ENCODE data around the gene NQO1.

Gene NQO1

GRCh38 chr16:69748694-69749345 lies 22.5 kb upstream of the NQO1 start:
- TF ChIP-seq ZFX (IDR thresholded peaks at IDR 0.05) (no peak), CTCF (conservative IDR thresholded peaks at IDR 0.05) (no peak)
- no peak overlapping the region for H3K27ac ChIP-seq

GRCh38 chr16:69747115-69747514 lies 20.8 kb upstream of the NQO1 start:
- no peak overlapping the region for H3K27ac ChIP-seq
- TF ChIP-seq CTCF (conservative IDR thresholded peaks at IDR 0.05) (no peak), ZFX (IDR thresholded peaks at IDR 0.05) (no peak)

GRCh38 chr16:69745959-69746358 lies 19.6 kb upstream of the NQO1 start:
- H3K27ac ChIP-seq: no peak overlapping the region
- TF ChIP-seq CTCF (conservative IDR thresholded peaks at IDR 0.05) (no peak), ZFX (IDR thresholded peaks at IDR 0.05) (no peak)

GRCh38 chr16:69745232-69745612 lies 18.9 kb upstream of the NQO1 start:
- H3K27ac ChIP-seq: no peak overlapping the region
- TF ChIP-seq ZFX (IDR thresholded peaks at IDR 0.05): no peak
- no peak for TF ChIP-seq CTCF (conservative IDR thresholded peaks at IDR 0.05)

GRCh38 chr16:69744363-69745231 lies 18.2 kb upstream of the NQO1 start:
- H3K27ac ChIP-seq: no peak overlapping the region
- TF ChIP-seq ZFX (IDR thresholded peaks at IDR 0.05): no peak
- TF ChIP-seq CTCF (conservative IDR thresholded peaks at IDR 0.05): no peak

- no peak overlapping the region for H3K27ac ChIP-seq
These were observed 15.9 kb upstream of the NQO1 start for GRCh38 chr16:69741951-69742904.

More at GRCh38 chr16:69741951-69742904, 15.9 kb upstream of the NQO1 start:
- TF ChIP-seq CTCF (conservative IDR thresholded peaks at IDR 0.05): no peak
- no peak for TF ChIP-seq ZFX (IDR thresholded peaks at IDR 0.05)

Measured in C4-2B (cell line).